H9 (cell line): ENCODE results near the gene ARID1B. TPM values are rescaled to one million over a fixed set of nuclear protein-coding genes. Genes with fewer than 3 reads are reported as not detected.

Source experiments
- DNase-seq: peaks from one replicate; pipeline ENCODE4 v3.0.0-alpha.2; 2017
- H2AFZ ChIP-seq: one replicate; pipeline ENCODE4 v1.6.1; 2013; ENCODE audit warnings: mild to moderate bottlenecking, low read length, control low read depth, moderate library complexity
- H2AK5ac ChIP-seq: 2 replicates; pipeline ENCODE4 v1.6.1; 2013; ENCODE audit warnings: low read length, control low read depth, mixed read lengths; ENCODE audit not compliant: insufficient read length
- H2BK120ac ChIP-seq: one replicate; pipeline ENCODE4 v1.6.1; 2013; ENCODE audit warnings: low read depth, mild to moderate bottlenecking, low read length, control low read depth, inconsistent platforms; ENCODE audit not compliant: poor library complexity, severe bottlenecking
- H2BK12ac ChIP-seq: 2 replicates; pipeline ENCODE4 v1.6.1; 2013; ENCODE audit warnings: low read length, control low read depth, mixed read lengths, low read depth; ENCODE audit not compliant: insufficient read length
- H2BK15ac ChIP-seq: 2 replicates; pipeline ENCODE4 v1.6.1; 2013; ENCODE audit warnings: low read depth, low read length, control low read depth
- H2BK20ac ChIP-seq: one replicate; pipeline ENCODE4 v1.6.1; 2013; ENCODE audit warnings: low read depth, mild to moderate bottlenecking, low read length, control low read depth, inconsistent platforms; ENCODE audit not compliant: poor library complexity, severe bottlenecking
- H2BK5ac ChIP-seq: 2 replicates; pipeline ENCODE4 v1.6.1; 2013; ENCODE audit warnings: low read length, control low read depth, mixed read lengths; ENCODE audit not compliant: insufficient read length
- H3K14ac ChIP-seq: 2 replicates; pipeline ENCODE4 v1.6.1; 2013; ENCODE audit warnings: low read length, control low read depth; ENCODE audit not compliant: insufficient read depth
- H3K18ac ChIP-seq: 2 replicates; pipeline ENCODE4 v1.6.1; 2013; ENCODE audit warnings: low read depth, mild to moderate bottlenecking, mixed read lengths, low read length, control low read depth; ENCODE audit not compliant: insufficient read length
- H3K23ac ChIP-seq: 2 replicates; pipeline ENCODE4 v1.6.1; 2013; ENCODE audit warnings: low read length, control low read depth, mixed read lengths, low read depth; ENCODE audit not compliant: insufficient read length
- H3K23me2 ChIP-seq: 2 replicates; pipeline ENCODE4 v1.6.1; 2013; ENCODE audit warnings: low read depth, mild to moderate bottlenecking, mixed read lengths, low read length, control low read depth; ENCODE audit not compliant: insufficient read length, poor library complexity, severe bottlenecking
- H3K27ac ChIP-seq: 2 replicates; pipeline ENCODE4 v1.5.1; 2013; ENCODE audit warnings: low read length, control low read depth, mixed read lengths, low read depth; ENCODE audit not compliant: insufficient read length
- H3K27me3 ChIP-seq: 2 replicates; pipeline ENCODE4 v1.6.1; 2013; ENCODE audit warnings: low read length, control low read depth, inconsistent platforms; ENCODE audit not compliant: insufficient read depth
- H3K4ac ChIP-seq: 2 replicates; pipeline ENCODE4 v1.6.1; 2013; ENCODE audit warnings: low read depth, mild to moderate bottlenecking, control low read depth, inconsistent platforms, low read length, moderate library complexity
- H3K4me1 ChIP-seq: 2 replicates; pipeline ENCODE4 v1.6.1; 2013; ENCODE audit warnings: low read length, control low read depth, inconsistent platforms; ENCODE audit not compliant: insufficient read depth
- H3K4me2 ChIP-seq: 2 replicates; pipeline ENCODE4 v1.6.1; 2013; ENCODE audit warnings: low read length, control low read depth, mixed read lengths; ENCODE audit not compliant: insufficient read length, insufficient read depth
- H3K56ac ChIP-seq: 2 replicates; pipeline ENCODE4 v1.6.1; 2013; ENCODE audit warnings: low read depth, mild to moderate bottlenecking, mixed read lengths, low read length, control low read depth; ENCODE audit not compliant: insufficient read length
- H3K79me1 ChIP-seq: 2 replicates; pipeline ENCODE4 v1.6.1; 2013; ENCODE audit warnings: low read depth, mild to moderate bottlenecking, moderate library complexity, low read length, control low read depth, inconsistent platforms; ENCODE audit not compliant: insufficient read depth, poor library complexity, severe bottlenecking
- H3K79me2 ChIP-seq: 2 replicates; pipeline ENCODE4 v1.6.1; 2013; ENCODE audit warnings: low read length, control low read depth, inconsistent platforms; ENCODE audit not compliant: insufficient read depth
- H3K9ac ChIP-seq: 2 replicates; pipeline ENCODE4 v1.6.1; 2013; ENCODE audit warnings: low read length, control low read depth, mixed read lengths; ENCODE audit not compliant: insufficient read length; ENCODE audit errors: extremely low read depth
- H3K9me3 ChIP-seq: one replicate; pipeline ENCODE4 v1.6.1; 2013; ENCODE audit warnings: low read depth, low read length, inconsistent platforms; ENCODE audit not compliant: control insufficient read depth
- H3T11ph ChIP-seq: one replicate; pipeline ENCODE4 v1.6.1; 2013; ENCODE audit warnings: mild to moderate bottlenecking, low read length, control low read depth, inconsistent platforms
- H4K20me1 ChIP-seq: one replicate; pipeline ENCODE4 v1.6.1; 2013; ENCODE audit not compliant: control insufficient read depth, insufficient read length, insufficient read depth
- H4K5ac ChIP-seq: 2 replicates; pipeline ENCODE4 v1.6.1; 2013; ENCODE audit warnings: low read depth, mild to moderate bottlenecking, mixed read lengths, low read length, control low read depth; ENCODE audit not compliant: insufficient read length
- H4K8ac ChIP-seq: replicated peaks from 2 replicates; pipeline ENCODE4 v1.6.1; 2013; ENCODE audit warnings: low read length, control low read depth, mixed read lengths, low read depth; ENCODE audit not compliant: insufficient read length
- H4K91ac ChIP-seq: 2 replicates; pipeline ENCODE4 v1.6.1; 2013; ENCODE audit warnings: low read depth, mild to moderate bottlenecking, moderate library complexity, mixed read lengths, low read length, control low read depth; ENCODE audit not compliant: insufficient read length
- H3K27ac Mint-ChIP-seq, 3 experiments: 2 replicates in 2 of 3; 3 replicates in 1 of 3; pipeline ENCODE4 v1.8.0; 2020 to 2021; ENCODE audit warnings: mixed read lengths in 3 of 3, mild to moderate bottlenecking in 1 of 3, moderate library complexity in 1 of 3
- H3K27me3 Mint-ChIP-seq: 2 replicates; pipeline ENCODE4 v1.8.0; 2021; ENCODE audit warnings: low read depth, mild to moderate bottlenecking, moderate library complexity, mixed read lengths
- H3K36me3 Mint-ChIP-seq, 3 experiments: 2 replicates in 2 of 3; 3 replicates in 1 of 3; pipeline ENCODE4 v1.8.0; 2020 to 2021; ENCODE audit warnings: low read depth in 3 of 3, mixed read lengths in 3 of 3; ENCODE audit not compliant: insufficient read depth in 1 of 3
- H3K4me1 Mint-ChIP-seq, 2 experiments: 2 replicates each; pipeline ENCODE4 v1.8.0; 2020; ENCODE audit warnings: mixed read lengths in 2 of 2
- H3K4me3 Mint-ChIP-seq, 2 experiments: 2 replicates in 1 of 2; 3 replicates in 1 of 2; pipeline ENCODE4 v1.8.0; 2020 to 2021; ENCODE audit warnings: mild to moderate bottlenecking in 2 of 2, mixed read lengths in 2 of 2, moderate library complexity in 1 of 2
- H3K9me3 Mint-ChIP-seq, 2 experiments: 2 replicates in 1 of 2; 3 replicates in 1 of 2; pipeline ENCODE4 v1.8.0; 2020; ENCODE audit warnings: mild to moderate bottlenecking in 2 of 2, mixed read lengths in 2 of 2, moderate library complexity in 1 of 2
- WGBS: extraction: QIAGEN DNeasy Blood & Tissue Kit; methylation state at CpG from one replicate; pipeline ENCODE4 v1.1.7; 2013; ENCODE audit warnings: missing lambda C conversion rate, low lambda C conversion rate, mixed read lengths; ENCODE audit not compliant: insufficient read length; ENCODE audit errors: extremely low coverage; 5-methylcytosine and 5-hydroxymethylcytosine counted together
- total RNA-seq: library from RNA; stranded (reverse); gene quantifications from 2 replicates; pipeline ENCODE4 v1.2.1, GENCODE V29; 2021
- TF ChIP-seq, protein P1 (sequence below): fragments of 200-600 bp; sonication (generic); conservative IDR thresholded peaks from 3 replicates; pipeline ENCODE4 v1.8.0; 2021; ENCODE audit warnings: antibody characterized with exemption, mild to moderate bottlenecking

ARID1B gene
- total RNA-seq, 1 experiment from 2014 or later, result 88.2 TPM

DNA sequence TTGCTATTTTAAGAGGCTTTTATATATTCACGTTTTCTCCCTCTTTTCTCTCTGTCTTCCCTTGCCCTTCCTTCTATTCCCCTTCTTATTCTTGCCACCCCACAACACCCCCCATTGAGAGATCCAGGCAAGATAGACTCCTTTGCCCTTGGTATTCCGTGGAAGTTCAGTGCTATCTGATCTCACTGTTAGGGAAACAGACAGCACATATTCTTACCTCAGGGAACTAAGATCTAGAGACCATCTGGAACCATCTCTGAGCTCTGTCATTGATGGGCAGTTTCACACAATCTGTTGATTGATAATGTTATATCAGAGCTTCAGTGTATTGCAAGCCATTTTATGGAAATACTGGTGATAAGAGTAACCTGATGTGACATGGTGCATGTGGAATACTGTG is 228.8 kb downstream of the ARID1B start:
- Histone ChIP-seq H3K4me1 (peaks cover 8% of the 10 kb centered on the region; the same call in 1 of the 2 replicates), H3K27ac (no peak overlapping the region), H3K23ac (no peak overlapping the region), H3K27me3 (no peaks in the 10 kb centered on the region), H4K8ac (no peak overlapping the region), H3K23me2 (no peaks in the 10 kb centered on the region), H2BK20ac (no peak overlapping the region), H4K5ac (no peak overlapping the region), H3K56ac (no peak overlapping the region), H3K9ac (no peak overlapping the region), H4K20me1 (no peaks in the 10 kb centered on the region), H3K9me3 (no peaks in the 10 kb centered on the region), H3K18ac (no peak overlapping the region), H4K91ac (no peak overlapping the region), H3T11ph (no peak overlapping the region), H2BK12ac (no peak overlapping the region), H2AFZ (no peak overlapping the region), H2AK5ac (no peak overlapping the region), H3K14ac (no peak overlapping the region), H2BK120ac (no peak overlapping the region), H3K79me2 (peaks cover 9% of the 10 kb centered on the region; the same call in 1 of the 2 replicates), H2BK5ac (no peak overlapping the region), H3K4me2 (no peak overlapping the region), H3K4ac (no peak overlapping the region), H2BK15ac (no peak overlapping the region), H3K79me1 (no peaks in the 10 kb centered on the region)
- H3K27ac Mint-ChIP-seq, result peak overlapping the region in 2 of 3 experiments; percentile 1 to 37; a peak in 3 of 7 replicates
- H3K9me3 Mint-ChIP-seq, result no peaks in the 10 kb centered on the region; a peak in 1 of 5 replicates
- peaks cover 0 to 4% (median 4%) of the 10 kb centered on the region in 3 experiments; a peak in 3 of 7 replicates for H3K36me3 Mint-ChIP-seq
- no peak for DNase-seq
- H3K27me3 Mint-ChIP-seq, result no peaks in the 10 kb centered on the region
- WGBS, result no CpG with 5 or more reads among the region's 2 CpGs
- peaks cover 50 to 51% of the 10 kb centered on the region in 2 experiments for H3K4me1 Mint-ChIP-seq
- H3K4me3 Mint-ChIP-seq, result no peak overlapping the region
- TF ChIP-seq, protein P1, sequence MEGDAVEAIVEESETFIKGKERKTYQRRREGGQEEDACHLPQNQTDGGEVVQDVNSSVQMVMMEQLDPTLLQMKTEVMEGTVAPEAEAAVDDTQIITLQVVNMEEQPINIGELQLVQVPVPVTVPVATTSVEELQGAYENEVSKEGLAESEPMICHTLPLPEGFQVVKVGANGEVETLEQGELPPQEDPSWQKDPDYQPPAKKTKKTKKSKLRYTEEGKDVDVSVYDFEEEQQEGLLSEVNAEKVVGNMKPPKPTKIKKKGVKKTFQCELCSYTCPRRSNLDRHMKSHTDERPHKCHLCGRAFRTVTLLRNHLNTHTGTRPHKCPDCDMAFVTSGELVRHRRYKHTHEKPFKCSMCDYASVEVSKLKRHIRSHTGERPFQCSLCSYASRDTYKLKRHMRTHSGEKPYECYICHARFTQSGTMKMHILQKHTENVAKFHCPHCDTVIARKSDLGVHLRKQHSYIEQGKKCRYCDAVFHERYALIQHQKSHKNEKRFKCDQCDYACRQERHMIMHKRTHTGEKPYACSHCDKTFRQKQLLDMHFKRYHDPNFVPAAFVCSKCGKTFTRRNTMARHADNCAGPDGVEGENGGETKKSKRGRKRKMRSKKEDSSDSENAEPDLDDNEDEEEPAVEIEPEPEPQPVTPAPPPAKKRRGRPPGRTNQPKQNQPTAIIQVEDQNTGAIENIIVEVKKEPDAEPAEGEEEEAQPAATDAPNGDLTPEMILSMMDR, result no peak
